NCI-H2227 treated with DMSO at 0.1 percent for 48 hours (cell line): Measurements from ENCODE around the gene PCP4L1.
"Not testable (repeated sequence)": the region's sequence is repeated elsewhere in the genome, so short reads cannot be mapped to it uniquely, and the experiment has no call there.

Experiments used
- DNase-seq: peaks from one replicate; lab custom pipeline; 2025; lab: John Stamatoyannopoulos, UW

Gene PCP4L1

DNA sequence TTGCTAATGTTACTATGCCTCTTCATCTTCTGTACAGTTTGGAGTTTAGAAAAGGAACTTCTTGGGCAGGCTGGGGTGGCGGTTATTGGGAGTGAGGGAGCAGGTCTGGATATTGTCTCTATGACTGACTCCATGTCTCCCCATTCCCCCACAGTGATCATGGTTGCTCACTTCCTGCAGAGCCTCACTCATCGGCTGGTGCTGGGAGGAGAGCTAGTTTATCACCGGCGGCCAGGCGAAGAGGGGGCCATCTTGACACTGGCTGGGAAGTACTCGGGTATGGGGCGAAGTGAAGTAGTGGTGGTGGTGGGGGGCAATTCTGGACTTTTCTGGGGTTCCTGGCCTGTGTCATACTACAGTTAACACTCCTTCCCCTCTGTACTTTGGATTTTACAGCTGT lies 30.5 kb upstream of the PCP4L1 start:
- DNase-seq = no peak

DNA sequence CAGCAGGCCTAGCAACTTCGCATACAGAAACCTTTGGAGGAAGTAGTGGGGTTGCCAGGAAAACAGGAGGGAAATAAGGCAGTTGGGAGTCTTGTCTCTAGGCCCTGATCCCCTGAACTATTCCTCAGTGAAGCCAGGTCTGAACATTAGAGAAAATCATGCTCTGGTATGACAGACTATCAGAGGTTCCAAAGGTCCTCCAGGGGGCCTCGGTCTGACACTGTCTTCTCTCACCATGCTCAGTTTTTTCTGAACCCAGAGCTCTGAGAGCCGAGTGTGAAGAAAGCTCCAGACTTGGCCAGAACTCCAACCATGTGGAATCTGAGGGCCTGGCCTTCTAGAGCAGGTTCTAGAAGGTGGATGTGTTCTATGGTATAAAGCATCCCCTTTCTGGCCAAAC lies 28.6 kb upstream of the PCP4L1 start:
- no peak for DNase-seq

DNA sequence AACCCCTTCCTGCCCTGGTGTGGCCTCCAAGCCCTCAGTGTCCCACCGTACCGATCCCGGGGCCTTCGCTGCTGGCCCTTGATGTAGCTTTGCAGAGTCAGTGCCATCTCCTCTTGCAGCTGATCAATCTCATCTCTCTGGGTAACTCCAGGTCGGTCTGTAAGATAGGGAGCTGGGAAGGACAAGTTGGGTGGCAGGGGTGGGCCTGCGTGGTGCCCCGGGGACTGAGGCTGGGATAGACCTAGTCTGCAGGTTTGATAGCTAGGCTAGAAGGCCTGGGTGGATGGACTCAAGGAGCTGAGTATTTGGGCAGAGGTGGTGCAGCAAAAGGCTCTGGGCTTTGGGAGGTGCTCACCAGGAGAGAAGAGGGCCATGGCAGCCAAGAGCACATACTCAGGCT lies 27.8 kb upstream of the PCP4L1 start:
- DNase-seq = no peak

DNA sequence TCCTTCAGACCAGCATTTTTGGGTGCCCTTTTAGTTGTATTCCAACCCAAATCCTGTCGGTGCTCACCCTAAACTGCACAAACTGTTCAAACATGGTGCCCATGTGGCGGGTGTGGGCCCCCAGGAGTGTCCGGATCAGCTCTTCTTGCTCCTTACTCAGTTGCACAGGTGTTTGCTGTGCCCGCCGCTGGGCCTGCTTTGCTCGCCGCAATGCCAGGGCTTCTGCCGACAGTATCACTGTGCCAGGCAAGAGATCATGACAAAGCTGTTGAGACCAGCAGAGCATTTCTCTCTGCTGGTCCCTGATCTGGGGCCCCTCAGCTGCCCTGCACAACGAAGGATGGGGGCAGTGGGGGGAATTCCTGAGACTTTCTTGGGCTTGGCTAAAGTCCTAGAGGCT lies 25.4 kb upstream of the PCP4L1 start:
- no peak for DNase-seq

DNA sequence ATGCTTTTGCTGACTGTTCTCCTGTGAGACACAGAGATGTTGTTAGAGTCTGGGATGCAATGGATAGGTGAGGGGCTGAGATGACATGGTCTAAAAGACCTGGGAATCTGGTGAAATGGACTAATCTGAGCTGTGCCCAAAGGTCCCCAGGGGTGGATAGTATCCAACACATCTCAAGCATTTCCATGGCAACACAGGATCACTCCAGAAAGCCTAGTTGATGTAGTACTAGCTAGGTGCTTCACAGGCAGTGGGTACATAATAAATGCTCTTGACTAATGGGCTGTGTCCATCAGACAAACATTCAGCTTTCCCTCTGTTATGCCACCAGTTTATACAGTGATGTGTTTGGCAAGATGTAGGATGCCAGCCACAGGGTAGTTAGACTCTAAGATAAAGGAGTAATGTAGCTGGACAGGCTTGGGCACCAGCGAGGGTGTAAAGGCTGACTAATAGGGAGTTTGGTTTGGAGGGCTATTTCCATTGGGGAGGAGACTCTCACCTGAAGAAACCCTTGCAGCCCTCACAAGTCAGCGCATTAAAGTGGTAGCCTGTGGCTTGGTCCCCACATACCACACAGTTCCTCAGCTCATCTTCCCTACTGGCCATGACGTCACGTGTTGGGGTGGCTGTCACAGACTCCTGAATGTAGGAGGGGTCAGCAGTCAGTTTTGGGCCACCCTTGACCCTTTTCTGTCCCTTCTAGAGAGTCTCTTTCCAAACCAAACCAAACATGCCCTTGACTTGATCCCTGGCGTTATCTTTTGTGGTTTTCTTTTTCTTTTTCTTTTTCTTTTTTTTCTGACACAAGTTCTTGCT lies 22.4 kb upstream of the PCP4L1 start:
- DNase-seq = no peak

DNA sequence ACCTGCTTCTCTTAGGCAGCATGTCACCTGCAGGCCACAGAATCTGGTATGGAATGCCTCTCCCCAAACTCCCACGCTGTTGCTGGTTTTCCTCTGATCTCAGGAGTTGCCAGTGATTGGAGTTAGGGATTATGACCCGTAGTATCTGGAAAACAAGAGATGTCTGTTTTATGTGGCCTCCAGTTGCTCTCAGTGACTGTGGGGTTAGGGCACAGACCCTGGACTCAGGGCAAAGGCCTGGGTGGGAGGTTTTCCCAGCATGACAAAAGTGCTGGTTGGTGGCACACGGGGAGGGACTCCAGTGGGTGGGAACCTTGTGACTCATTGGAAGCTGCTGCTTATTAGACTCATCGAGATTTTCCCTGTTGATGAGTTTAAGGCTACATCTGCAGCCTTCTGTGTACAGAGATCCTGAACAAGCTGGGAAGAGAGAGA lies 20.5 kb upstream of the PCP4L1 start, which contains the start of gene NR1I3:
TSS of gene NR1I3 (minus strand) at position 165 of the 435 bp plus-strand sequence. CDS start 1,638 bp downstream, outside the sequence.
- no peak for DNase-seq

DNA sequence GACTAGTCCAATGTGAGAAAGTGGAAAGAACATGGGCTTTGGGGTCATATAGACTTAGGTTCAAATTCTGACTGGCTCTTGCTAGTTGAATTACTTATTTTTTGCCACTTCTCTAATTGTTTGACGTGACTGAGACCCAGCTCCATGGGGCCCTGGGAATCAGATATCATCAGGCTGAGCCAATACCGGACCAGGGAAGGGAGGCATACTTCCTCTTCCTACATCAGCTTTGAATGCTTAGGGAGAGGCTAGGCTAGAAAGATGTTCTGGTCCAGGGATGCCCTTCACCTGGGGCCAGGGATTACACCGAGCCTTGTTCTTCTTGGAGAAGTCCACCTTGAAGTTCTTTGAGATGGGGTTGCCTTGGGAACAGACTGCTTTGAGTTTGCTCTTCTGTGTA lies 16.9 kb upstream of the PCP4L1 start:
- no peak for DNase-seq

DNA sequence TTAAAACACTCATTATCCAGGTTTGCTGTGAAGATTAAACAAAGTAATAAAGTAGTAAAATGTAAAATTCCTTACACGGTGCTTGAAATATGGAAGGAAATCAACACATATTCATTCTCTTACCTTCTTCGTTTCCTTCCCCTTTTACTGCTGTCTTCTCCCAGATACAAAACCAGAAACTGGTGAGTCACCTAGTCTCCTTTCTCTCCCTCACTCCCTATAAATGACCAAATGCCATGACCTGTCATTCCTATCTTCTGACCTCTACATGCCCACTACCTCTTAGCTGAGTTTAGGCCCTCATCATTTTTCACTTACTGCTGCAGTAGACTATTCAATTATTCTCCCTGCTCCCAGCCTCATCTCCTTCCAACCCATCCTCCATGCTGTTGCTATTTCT lies 16.2 kb upstream of the PCP4L1 start:
- DNase-seq = no peak

DNA sequence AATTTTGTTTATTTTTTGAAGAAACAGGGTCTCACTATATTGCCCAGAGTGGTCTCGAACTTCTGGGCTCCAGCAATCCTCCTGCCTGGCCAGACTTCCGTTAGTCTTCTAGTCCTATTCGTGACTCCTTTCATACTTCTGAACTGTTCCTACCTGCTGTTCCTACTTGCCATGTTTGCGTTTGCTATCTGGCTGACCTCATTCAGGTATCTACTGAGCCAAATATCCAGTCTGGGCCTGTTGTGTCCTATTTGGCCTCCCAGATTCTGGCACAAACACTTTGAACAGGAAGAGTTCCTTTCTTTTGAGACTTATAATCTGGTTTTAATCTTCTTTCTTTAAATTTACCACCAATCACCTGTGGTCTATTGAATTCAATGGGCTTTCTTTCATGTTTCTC lies 13.7 kb upstream of the PCP4L1 start:
- DNase-seq = no peak

DNA sequence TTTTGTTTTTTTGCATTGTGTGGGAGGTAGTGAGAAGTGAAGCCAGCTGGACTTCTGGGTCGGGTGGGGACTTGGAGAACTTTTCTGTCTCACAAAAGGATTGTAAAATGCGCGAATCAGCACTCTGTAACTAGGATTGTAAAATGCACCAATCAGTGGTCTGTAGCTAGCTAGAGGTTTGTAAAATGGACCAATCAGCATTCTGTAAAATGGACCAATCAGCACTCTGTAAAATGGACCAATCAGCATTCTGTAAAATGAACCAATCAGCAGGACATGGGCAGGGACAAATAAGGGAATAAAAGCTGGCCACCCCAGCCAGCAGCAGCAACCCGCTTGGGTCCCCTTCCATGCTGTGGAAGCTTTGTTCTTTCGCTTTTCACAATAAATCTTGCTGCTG lies 8.4 kb upstream of the PCP4L1 start:
- not testable (repeated sequence) for DNase-seq

DNA sequence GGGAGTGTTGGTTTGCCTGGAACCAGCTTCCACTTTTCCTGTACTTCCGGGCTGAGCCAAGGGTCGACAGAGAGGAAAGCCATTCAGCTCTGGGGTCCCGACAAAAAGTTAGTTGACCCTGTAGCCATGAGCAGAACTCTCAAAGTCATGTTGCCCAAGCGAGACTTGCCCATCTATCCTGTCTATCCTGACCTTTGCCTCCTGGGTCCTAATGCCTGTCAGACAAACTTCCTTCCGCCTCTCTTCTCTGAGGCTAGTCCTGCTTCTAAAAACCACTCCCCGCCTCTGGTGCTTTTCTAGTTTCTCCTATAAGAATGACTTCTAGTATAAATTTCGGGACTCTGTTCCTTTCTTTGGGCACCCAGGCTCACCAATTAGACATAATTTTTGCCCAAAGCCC lies 7.7 kb upstream of the PCP4L1 start:
- no peak for DNase-seq

DNA sequence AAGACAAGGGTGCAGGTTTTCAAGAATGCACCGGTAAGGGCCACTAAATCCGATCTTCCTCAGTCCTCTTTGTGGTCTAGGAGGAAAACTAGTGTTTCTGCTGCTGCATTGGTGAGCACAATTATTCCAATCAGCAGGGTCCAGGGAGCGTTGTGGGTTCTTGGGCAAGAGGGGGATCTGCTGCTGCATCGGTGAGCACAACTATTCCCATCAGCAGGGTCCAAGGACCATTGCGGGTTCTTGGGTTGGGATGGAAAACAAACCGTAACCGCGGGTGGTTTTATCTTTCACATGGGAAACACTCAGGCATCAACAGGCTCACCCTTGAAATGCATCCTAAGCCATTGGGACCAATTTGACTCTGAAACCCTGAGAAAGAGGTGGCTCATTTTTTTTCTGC lies 7.0 kb upstream of the PCP4L1 start:
- no peak for DNase-seq

DNA sequence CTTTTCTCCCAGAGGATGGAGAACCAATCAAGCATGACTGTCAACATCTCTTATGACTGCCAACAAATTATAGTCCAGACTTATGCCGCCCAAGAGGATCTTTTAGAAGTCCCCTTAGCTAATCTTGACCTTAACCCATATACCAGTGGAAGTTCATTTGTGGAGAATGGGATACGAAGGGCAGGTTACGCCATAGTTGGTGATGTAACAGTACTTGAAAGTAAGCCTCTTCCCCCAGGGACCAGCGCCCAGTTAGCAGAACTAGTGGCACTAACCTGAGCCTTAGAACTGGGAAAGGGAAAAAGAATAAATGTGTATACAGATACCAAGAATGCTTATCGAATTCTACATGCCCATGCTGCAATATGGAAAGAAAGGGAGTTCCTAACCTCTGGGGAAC lies 3.2 kb upstream of the PCP4L1 start:
- DNase-seq = not testable (repeated sequence)

DNA sequence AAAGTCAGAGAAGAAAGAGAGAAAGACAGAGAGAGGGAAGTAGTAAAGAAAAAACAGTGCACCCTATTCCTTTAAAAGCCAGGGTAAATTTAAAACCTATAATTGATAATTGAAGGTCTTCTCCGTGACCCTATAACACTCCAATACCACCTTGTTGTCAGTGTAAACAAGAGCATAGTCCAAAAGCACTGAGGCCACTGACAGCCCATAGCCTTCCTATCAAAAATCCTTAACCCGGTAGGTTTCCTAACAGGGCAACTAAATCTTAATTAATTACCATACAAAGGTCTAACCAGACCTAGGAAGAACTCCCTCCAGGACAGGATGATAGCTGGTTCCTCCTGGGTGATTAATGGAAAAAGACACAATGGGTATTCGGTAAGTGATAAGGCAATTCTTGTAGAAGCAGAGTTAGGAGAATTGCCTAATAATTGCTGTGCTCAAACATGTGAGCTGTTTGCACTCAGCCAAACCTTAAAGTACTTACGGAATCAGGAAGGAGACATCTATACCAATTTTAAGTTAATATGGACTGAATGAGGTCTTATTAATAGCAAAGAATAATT lies 2.5 kb upstream of the PCP4L1 start:
- not testable (repeated sequence) for DNase-seq

DNA sequence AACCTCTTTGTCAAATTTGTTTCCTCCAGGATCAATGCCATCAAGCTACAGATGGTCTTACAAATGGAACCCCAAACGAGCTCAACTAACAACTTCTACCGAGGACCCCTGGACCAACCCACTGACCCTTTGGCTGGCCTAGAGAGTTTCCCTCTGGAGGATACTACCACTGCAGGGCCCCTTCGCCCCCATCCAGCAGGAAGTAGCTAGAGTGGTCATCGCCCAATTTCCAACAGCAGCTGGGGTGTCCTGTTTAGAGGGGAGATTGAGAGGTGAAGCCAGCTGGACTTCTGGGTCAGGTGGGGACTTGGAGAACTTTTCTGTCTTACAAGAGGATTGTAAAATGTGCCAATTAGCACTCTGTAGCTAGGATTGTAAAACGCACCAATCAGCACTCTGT lies 1.4 kb upstream of the PCP4L1 start:
- DNase-seq = not testable (repeated sequence)

DNA sequence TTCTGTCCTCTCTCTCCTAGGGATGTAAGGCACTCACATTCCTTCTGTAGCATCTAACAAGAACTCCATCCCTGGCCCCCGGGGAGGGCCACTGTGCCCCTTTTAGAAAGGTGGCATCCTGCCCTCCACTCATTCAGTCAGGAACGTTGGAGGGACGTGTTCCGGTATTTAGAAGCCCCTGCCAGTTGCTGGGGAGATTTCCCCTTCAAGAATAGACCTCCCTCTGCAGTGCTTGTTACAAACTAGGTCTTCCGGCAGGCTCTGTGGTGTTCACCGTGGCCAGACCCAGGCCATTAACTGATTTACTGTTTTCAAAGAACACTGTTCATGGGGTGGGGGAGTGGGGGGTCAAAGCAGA lies 779 bp downstream of the PCP4L1 start:
- DNase-seq = no peak

DNA sequence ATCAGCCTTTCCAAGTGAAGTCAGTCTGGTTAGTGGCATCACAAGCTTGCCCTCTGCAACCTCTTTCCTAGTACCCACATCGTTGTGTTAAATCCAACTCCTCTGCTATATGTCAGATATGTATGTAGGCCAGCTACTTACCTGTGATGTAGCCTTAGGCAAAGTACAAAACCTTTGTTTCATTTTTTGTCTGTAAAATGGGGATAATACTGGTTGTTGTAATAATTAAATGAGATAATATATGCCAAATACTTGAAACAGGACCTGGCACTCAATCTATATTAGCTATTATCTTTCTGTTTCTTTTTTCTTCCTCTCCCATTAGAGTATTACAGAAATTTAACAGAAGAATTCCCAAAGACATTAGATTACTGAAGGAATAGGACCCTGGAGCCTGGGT lies 1.2 kb downstream of the PCP4L1 start:
- no peak for DNase-seq

DNA sequence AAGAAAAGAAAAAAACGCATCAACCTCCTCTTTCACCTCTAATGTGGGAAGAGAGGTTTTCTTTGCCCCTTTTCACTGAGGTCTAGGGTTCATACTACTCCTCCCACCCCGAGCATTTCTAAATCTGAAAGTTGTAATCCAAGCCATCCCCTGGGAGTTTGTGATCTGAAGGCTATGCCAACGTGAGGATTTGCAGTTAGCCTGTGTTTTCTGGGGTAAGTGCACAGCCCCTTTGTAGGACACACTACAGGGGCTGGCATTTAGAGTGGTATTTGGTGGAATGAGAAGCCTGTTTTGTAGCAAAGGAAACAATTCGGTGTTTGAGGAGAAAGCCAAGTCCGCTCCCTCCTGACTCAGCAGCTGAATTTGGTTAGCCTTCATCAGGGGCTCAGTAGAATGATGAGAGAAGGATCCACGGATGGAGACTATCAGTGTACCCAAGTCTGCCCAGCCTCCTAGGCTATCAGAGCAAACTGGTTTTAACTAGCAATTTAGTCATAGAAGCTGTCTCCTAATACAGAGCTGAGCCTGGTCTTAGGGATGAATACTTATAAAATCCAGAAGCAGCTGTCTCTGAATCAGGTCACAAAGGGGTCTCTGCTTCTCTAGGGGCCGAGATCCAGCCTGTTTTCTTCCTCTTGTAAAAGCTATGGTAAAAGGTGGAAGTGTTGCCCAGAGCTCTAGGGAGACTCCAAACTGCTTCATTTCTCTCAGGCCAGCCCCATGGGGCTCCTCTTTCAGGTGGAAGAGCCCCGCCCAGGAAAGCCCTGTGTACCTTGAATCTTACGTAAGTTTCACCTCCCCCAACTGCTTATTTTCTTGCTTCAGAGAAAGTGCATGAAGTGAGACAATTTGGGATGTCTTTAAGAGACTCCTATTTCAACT lies 2.1 kb downstream of the PCP4L1 start:
- DNase-seq = no peak

DNA sequence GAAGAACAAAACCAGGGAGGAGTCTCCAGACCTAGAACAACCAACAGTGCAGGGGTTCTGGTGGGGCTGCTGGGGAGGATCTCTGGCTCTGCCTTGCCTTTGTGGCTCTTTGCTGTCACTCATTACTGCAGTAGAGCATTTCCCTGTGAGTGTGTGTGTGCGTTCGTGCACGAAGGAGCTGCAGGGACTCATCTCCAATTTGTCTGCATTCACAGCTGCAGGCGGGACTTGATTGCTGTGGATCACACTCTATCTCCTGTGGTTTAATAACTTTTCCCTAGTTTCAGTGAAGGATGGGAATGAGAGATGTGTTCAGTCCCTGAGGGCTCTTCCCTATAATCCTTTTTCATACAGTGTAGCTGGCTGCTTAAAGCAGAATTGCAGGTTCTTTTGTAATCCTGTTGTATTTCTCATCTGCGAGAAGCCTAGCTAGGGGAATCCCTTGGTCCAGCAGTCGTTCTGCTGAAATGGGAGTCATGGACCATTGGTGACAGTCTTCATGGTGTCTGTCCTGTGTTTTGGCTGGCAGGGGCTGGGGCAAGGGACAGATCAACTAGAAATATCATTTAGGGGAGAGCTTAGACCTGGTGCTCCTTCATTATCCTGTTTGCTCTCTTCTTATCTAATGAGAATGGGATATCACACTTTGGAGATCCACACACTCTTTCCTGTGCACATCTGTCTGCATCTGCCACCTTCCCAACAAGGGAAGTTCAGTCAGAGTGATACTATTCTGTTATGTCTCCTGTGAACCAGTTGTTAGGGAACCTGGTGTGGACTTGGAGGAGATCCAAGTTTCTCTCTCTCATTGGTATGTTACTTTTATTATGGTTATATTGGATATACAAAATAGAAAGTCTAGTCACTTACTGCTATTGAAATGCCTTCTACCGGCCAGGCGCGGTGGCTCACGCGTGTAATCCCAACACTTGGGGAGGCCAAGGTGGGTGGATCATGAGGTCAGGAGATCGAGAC lies 3.0 kb downstream of the PCP4L1 start:
- DNase-seq = peak; percentile 12

DNA sequence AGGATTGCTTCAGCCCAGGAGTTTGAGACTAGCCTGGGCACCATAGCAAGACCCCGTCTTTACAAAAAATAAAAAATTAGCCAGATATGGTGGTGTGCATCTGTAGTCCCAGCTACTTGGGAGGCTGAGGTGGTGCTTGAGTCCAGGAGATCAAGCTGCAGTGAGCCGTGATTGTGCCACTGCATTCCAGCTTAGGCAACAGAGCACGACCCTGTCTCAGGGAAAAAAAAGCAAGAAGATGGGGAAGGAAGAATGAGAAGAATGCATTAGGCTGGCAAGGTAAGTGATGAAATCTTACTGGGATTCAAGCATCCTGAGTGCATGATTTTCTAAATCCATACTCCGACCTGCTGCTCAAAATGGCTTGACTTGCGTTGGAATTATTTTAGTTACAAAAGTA lies 6.8 kb downstream of the PCP4L1 start:
- no peak for DNase-seq

DNA sequence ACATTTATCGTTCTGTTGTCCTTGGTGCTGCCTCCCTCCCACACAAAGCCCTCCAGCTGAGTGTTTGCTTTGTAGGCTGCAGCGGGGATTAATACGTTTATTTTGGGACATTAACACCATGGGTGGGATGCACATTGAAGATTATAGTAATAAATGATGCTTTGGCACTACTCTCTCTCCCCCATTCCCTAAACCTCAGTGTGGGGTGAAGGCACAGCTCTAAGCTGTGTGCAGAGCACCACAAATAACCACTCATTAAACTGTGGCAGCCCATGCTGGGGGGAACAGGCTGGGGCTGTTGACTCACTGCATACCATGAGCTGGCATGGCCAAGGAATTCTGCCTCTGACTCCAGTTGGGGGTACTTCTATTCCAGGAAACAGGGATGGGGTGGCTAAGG lies 7.7 kb downstream of the PCP4L1 start:
- peak; percentile 28 for DNase-seq

DNA sequence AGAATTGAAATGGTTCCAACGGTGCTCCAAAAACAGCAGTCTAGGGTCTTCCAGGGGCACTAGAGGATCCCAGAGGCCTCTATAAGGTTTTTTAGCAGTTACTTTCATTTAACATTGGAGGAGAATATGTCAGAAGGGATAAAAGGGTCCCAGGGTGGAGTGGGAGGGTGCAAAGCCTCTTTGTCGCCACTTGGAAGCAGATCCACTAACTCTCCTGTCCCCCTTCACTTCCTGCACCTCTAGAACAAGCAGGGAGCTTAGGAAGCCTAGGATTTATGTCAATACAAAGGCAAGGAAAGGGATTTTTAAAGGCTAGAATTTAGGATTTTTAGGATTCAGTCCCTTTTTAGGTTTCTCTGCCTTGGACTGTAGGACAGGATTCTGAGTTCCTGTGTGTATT lies 8.3 kb downstream of the PCP4L1 start:
- no peak for DNase-seq
